HPDE6-E6E7 (cell line): ENCODE results near the gene USP54.
"Not testable (repeated sequence)": the region's sequence is repeated elsewhere in the genome, so short reads cannot be mapped to it uniquely, and the experiment has no call there.

Source experiments
- DNase-seq: peaks from one replicate; pipeline ENCODE4 v3.0.0; 2011; ENCODE audit warnings: missing footprints; ENCODE audit errors: extremely low spot score

The USP54 gene

GRCh38 chr10:73590881-73591799, at the start of gene USP54:
Gene USP54, minus strand, starts transcription at chr10:73591342. Its CDS starts 15,684 bp downstream, at chr10:73575658.
- peak; percentile 25 for DNase-seq

- DNase-seq, result no peak
Observed at GRCh38 chr10:73639286-73639685, 48.1 kb upstream of the USP54 start.

- DNase-seq, result no peak
Observed at GRCh38 chr10:73635781-73636180, 44.6 kb upstream of the USP54 start.

GRCh38 chr10:73634421-73634820, 43.3 kb upstream of the USP54 start:
- no peak for DNase-seq

GRCh38 chr10:73629165-73629564, 38.0 kb upstream of the USP54 start:
- no peak for DNase-seq

- DNase-seq, result no peak
Observed at GRCh38 chr10:73628405-73628804, 37.3 kb upstream of the USP54 start.

GRCh38 chr10:73627300-73627699, 36.2 kb upstream of the USP54 start:
- no peak for DNase-seq

- peak; percentile 97 for DNase-seq
Observed at GRCh38 chr10:73625884-73626752, 35.0 kb upstream of the USP54 start.

- no peak for DNase-seq
Observed at GRCh38 chr10:73625004-73625883, 34.1 kb upstream of the USP54 start.

- no peak for DNase-seq
Observed at GRCh38 chr10:73623056-73623455, 31.9 kb upstream of the USP54 start.

GRCh38 chr10:73620974-73621373, 29.8 kb upstream of the USP54 start:
- DNase-seq, result not testable (repeated sequence)

GRCh38 chr10:73617143-73617542, 26.0 kb upstream of the USP54 start:
- not testable (repeated sequence) for DNase-seq

GRCh38 chr10:73614720-73615119, 23.6 kb upstream of the USP54 start:
- DNase-seq, result no peak

GRCh38 chr10:73609116-73609515, 18.0 kb upstream of the USP54 start:
- no peak for DNase-seq

- peak; percentile 87 for DNase-seq
Observed at GRCh38 chr10:73601486-73601921, 10.4 kb upstream of the USP54 start.

- no peak for DNase-seq
Observed at GRCh38 chr10:73597346-73597745, 6.2 kb upstream of the USP54 start.

- DNase-seq, result no peak
Observed at GRCh38 chr10:73593812-73594211, 2.7 kb upstream of the USP54 start.

- DNase-seq, result no peak
Observed at GRCh38 chr10:73593110-73593509, 2.0 kb upstream of the USP54 start.

GRCh38 chr10:73591935-73592699, 975 bp upstream of the USP54 start:
- DNase-seq, result no peak

- no peak for DNase-seq
Observed at GRCh38 chr10:73589563-73590126, 1.5 kb downstream of the USP54 start.
